Neutrophil (primary cell): ENCODE results near the gene FREM1.

ENCODE experiments used
- H3K27ac ChIP-seq: fragments of 200-600 bp; sonication (generic); 2 replicates; pipeline ENCODE4 v1.5.1; 2016; ENCODE audit warnings: mild to moderate bottlenecking, moderate library complexity
- H3K27me3 ChIP-seq: fragments of 200-600 bp; sonication (generic); 2 replicates; pipeline ENCODE4 v1.6.0; 2016; ENCODE audit warnings: mild to moderate bottlenecking
- H3K36me3 ChIP-seq: fragments of 200-600 bp; sonication (generic); 2 replicates; pipeline ENCODE4 v1.5.1; 2017
- H3K4me1 ChIP-seq, 2 experiments: fragments of 200-600 bp in 1 of 2; sonication (generic) in 1 of 2; 1 replicate in 1 of 2; 2 replicates in 1 of 2; pipeline versions ENCODE4 v1.5.1 to v1.6.1; 2013 to 2016; ENCODE audit warnings: low read depth in 1 of 2, low read length in 1 of 2, mild to moderate bottlenecking in 1 of 2, moderate library complexity in 1 of 2; ENCODE audit not compliant: control insufficient read depth in 1 of 2, insufficient read depth in 1 of 2
- H3K4me3 ChIP-seq, 2 experiments: fragments of 200-600 bp in 1 of 2; sonication (generic) in 1 of 2; 1 replicate in 1 of 2; 2 replicates in 1 of 2; pipeline ENCODE4 v1.5.1; 2013 to 2016; ENCODE audit warnings: low read depth in 1 of 2, low read length in 1 of 2, mild to moderate bottlenecking in 1 of 2, moderate library complexity in 1 of 2
- H3K9me3 ChIP-seq: fragments of 200-600 bp; sonication (generic); 2 replicates; pipeline ENCODE4 v1.5.1; 2016
- TF ChIP-seq, protein P1 (sequence below): fragments of 200-600 bp; sonication (generic); IDR thresholded peaks from 2 replicates; pipeline ENCODE4 v1.5.1; 2016; ENCODE audit warnings: antibody characterized with exemption

FREM1 gene

DNA sequence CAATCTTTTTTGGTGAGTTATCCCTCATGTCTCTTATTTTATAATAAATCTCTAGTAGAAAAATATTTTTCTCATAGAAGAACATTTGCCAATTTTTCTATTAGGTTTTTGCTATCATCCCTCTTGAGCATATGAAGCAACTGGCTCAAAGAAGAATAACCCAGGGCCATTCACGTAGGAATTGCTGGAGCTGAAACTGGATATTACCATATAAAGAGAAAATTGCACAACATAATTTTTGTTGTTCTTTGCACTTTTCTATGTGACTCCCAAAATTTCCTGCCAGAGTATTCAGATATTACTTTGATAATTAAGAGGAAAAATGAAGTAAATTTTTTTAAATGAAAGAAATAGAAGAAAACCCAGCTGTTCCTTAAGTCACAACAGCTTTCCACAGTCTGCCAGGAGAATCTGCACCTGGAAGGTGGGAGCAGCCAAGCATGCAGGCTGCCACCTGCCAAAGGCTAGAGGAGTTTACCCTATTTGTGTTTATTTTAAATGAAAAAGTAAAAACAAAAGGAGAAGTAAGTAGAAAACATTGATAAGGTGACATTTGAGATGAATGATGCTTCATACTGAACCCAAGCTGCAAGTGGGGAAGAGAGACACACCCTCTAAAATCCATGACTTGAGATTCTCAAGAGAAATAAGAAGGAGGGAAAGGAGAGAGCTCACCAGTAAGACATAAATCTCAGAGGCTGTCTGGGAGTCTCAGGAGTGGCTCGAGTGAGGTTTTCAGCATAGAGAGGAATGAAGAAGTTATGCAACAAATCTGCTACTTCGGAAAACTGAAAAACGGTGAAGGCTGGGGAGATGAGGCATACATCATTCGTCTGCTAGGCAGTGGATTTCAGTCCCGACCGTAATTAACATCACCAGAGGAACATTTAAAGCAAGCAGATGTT is 31.5 kb upstream of the FREM1 start:
- no peak overlapping the region for H3K4me3 ChIP-seq
- no peaks in the 10 kb centered on the region for H3K36me3 ChIP-seq
- H3K9me3 ChIP-seq = no peaks in the 10 kb centered on the region
- TF ChIP-seq, protein P1, sequence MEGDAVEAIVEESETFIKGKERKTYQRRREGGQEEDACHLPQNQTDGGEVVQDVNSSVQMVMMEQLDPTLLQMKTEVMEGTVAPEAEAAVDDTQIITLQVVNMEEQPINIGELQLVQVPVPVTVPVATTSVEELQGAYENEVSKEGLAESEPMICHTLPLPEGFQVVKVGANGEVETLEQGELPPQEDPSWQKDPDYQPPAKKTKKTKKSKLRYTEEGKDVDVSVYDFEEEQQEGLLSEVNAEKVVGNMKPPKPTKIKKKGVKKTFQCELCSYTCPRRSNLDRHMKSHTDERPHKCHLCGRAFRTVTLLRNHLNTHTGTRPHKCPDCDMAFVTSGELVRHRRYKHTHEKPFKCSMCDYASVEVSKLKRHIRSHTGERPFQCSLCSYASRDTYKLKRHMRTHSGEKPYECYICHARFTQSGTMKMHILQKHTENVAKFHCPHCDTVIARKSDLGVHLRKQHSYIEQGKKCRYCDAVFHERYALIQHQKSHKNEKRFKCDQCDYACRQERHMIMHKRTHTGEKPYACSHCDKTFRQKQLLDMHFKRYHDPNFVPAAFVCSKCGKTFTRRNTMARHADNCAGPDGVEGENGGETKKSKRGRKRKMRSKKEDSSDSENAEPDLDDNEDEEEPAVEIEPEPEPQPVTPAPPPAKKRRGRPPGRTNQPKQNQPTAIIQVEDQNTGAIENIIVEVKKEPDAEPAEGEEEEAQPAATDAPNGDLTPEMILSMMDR = no peak
- H3K27me3 ChIP-seq = no peaks in the 10 kb centered on the region
- no peaks in the 10 kb centered on the region for H3K4me1 ChIP-seq
- H3K27ac ChIP-seq = no peak overlapping the region

DNA sequence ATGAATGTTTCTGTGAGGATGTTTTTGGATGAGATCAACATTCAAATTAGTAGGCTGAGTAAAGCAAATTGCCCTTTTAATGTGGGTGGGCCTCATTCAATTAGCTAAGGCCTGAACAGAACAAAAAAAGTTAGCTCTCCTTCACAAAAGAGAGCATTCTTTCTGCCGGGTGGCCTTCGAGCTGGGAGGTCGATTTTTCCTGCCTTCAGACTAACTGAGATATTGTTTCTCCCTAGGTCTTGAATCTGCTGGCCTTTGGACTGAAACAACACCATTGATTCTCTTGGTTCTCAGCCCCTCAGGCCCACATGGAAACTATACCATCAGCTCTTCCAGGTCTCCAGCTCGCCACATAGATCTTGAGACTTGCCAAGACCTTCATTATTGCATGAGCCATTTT is 29.1 kb upstream of the FREM1 start:
- no peak overlapping the region for H3K4me3 ChIP-seq
- H3K4me1 ChIP-seq = no peaks in the 10 kb centered on the region
- TF ChIP-seq, protein P1 = no peak
- no peaks in the 10 kb centered on the region for H3K27me3 ChIP-seq
- H3K36me3 ChIP-seq = no peaks in the 10 kb centered on the region
- no peak overlapping the region for H3K27ac ChIP-seq
- no peaks in the 10 kb centered on the region for H3K9me3 ChIP-seq

DNA sequence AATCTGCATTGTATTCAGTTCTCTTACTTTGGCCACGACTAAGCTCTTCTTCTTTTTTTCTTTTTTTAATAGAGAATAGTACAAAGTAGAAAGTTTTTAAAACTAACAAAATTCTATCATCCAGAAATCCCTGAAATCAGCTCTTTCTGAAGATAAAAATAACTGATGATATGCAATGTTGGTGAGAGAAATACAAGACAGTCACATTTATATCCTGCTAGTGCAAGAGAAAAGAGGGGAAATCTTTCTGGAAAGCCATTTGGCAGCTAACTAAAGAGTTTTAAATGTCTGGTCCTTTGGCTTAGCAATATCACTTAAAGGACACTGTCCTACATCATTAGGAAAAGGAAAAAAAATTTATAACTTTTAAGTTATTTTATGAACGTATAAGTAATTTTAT is 27.0 kb upstream of the FREM1 start:
- no peak overlapping the region for H3K27ac ChIP-seq
- H3K27me3 ChIP-seq = no peaks in the 10 kb centered on the region
- H3K4me1 ChIP-seq = no peaks in the 10 kb centered on the region
- H3K9me3 ChIP-seq = no peaks in the 10 kb centered on the region
- TF ChIP-seq, protein P1 = no peak
- H3K36me3 ChIP-seq = no peaks in the 10 kb centered on the region
- no peak overlapping the region for H3K4me3 ChIP-seq

DNA sequence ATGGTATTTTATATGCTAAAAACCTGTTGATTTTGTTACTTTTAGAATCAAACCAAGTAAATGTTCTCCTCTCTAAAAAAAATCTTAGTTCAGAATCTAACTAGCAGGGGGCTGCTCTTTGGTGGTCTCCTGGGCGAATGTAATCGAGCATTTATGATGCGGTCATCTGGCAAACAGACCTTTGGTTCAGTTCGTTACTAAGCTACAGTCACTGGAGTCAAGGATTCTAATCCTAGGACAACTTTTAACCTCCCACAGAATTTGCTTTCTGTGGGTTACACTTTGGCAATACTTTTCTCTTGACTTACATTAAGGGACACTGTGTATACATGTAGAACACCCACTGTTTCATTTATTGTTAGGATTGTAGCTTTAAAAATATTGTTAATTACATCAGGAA is 26.3 kb upstream of the FREM1 start:
- H3K4me3 ChIP-seq = no peak overlapping the region
- H3K36me3 ChIP-seq = no peaks in the 10 kb centered on the region
- no peaks in the 10 kb centered on the region for H3K27me3 ChIP-seq
- TF ChIP-seq, protein P1 = no peak
- H3K9me3 ChIP-seq = no peaks in the 10 kb centered on the region
- no peaks in the 10 kb centered on the region for H3K4me1 ChIP-seq
- H3K27ac ChIP-seq = no peak overlapping the region

DNA sequence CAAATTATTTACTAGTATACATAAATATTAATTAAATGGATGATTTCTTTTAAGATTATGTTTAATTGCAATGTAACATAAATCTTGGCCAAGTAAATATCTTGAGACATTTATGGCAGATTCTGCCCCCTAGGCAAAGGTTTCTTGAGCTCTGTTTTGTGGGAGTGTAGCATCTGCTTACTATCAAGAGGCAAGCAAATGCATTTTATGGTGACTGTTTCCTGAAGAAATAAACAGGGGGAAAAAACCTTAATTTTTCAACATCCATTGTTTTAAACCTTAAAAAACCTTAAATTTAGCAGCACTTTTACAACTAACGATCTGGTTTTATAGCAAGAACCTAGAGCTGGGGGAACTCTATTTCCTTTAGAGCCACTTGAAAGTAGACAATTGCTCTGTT is 25.7 kb upstream of the FREM1 start:
- no peaks in the 10 kb centered on the region for H3K9me3 ChIP-seq
- TF ChIP-seq, protein P1 = no peak
- no peaks in the 10 kb centered on the region for H3K36me3 ChIP-seq
- H3K4me3 ChIP-seq = no peak overlapping the region
- no peak overlapping the region for H3K27ac ChIP-seq
- no peaks in the 10 kb centered on the region for H3K27me3 ChIP-seq
- no peaks in the 10 kb centered on the region for H3K4me1 ChIP-seq
